ENCODE measurements around the gene CACNB3.

- TF ChIP-seq, protein P1, sequence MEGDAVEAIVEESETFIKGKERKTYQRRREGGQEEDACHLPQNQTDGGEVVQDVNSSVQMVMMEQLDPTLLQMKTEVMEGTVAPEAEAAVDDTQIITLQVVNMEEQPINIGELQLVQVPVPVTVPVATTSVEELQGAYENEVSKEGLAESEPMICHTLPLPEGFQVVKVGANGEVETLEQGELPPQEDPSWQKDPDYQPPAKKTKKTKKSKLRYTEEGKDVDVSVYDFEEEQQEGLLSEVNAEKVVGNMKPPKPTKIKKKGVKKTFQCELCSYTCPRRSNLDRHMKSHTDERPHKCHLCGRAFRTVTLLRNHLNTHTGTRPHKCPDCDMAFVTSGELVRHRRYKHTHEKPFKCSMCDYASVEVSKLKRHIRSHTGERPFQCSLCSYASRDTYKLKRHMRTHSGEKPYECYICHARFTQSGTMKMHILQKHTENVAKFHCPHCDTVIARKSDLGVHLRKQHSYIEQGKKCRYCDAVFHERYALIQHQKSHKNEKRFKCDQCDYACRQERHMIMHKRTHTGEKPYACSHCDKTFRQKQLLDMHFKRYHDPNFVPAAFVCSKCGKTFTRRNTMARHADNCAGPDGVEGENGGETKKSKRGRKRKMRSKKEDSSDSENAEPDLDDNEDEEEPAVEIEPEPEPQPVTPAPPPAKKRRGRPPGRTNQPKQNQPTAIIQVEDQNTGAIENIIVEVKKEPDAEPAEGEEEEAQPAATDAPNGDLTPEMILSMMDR (IDR thresholded peaks at IDR 0.05; ENCODE audit: low read depth, low read length, poor library complexity, severe bottlenecking) = no peak
- TF ChIP-seq EZH2phosphoT487 (IDR thresholded peaks at IDR 0.05; ENCODE audit: borderline replicate concordance, low read length) = no peak
These were observed 14.2 kb downstream of the CACNB3 start for GRCh38 chr12:48832321-48833060.

Measured in DOHH2 (cell line).